Measurements from ENCODE around the gene CLIP4.
A peak's percentile ranks its signal among the peaks of the same experiment; 100 is the strongest.

CLIP4 gene

DNA sequence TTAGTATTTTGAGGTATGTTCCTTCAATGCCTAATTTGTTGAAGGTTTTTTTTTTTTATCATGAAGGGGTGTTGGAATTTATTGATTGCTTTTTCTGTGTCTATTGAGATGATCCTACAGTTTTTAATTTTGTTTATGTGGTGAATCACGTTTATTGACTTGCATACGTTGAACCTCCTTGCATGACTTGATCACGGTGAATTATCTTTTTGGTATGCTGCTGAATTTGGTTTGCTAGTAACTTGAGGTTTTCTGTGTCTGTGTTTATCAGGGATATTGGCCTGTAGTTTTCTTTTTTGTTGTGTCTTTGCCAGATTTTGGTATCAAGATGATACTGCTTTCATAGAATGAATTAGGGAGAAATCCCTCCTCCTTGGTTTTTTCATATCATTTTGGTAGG is 23.9 kb downstream of the CLIP4 start:
- no peak for DNase-seq

DNA sequence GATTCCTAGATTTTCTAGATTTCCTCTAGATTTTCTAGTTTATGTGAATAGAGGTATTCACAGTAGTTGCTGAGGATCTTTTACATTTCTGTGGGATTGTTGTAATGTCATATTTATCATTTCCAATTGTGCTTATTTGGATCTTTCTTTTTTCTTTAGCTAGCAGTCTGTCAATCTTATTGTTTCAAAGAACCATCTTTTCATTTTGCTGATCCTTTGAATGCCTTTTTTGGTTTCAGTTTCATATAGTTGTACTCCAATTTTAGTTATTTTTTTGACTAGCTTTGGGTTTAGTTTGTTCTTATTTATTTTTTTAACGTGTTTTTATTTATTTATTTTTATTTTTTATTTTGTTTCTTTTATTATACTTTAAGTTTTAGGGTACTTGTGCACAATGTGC is 24.5 kb downstream of the CLIP4 start:
- no peak for DNase-seq

DNA sequence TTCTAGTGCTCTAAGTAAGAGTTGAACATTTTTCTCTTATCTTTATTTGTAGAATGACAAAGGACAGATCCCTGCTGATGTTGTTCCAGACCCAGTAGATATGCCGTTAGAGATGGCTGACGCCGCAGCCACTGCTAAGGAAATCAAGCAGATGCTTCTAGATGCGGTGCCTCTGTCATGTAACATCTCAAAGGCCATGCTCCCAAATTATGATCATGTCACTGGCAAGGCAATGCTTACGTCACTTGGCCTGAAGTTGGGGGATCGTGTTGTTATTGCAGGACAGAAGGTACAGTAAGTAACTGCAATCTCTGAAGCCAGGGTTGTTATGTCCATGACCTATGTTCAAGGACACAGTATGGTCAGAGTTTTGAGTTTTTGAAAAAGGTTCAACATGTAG is 28.4 kb downstream of the CLIP4 start:
- no peak for DNase-seq

DNA sequence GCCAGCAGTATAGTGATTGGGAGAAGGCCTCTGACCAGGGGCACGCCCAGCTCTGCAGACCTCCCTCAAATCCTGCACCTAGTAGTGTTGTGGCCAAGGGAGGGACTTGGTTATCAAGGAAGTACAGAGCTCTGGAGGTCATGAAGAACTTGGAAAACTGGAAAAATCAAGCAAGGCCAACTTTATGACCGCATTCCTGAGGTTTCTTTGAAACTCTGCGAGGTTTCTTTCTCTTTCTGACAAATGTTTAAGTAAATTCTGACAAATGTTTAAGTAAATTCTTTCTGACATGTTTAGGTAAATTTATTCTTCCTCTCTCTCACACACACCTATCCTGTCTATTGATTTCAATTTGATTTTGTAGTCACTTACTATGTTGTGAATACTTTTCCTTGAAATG is 31.0 kb downstream of the CLIP4 start:
- DNase-seq: no peak

DNA sequence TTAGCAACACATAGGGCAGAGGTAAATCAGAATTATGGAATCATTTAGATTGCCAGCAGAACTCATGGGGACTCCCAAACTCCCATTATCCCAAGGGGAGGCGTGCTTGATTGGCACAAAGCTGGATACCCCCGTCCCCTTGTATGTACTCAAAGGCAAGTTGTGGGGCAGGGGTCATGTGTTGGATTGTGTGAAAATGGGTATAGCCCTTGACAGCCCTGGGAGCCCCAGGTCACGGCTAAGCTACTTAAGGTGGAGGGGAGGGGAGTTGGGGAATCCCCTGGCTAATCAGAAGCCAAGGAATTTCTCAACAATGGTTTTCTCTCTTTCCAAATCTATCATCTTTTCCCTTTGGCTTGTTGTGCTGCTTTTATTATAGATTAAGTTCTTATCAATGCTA is 32.7 kb downstream of the CLIP4 start:
- no peak for DNase-seq

DNA sequence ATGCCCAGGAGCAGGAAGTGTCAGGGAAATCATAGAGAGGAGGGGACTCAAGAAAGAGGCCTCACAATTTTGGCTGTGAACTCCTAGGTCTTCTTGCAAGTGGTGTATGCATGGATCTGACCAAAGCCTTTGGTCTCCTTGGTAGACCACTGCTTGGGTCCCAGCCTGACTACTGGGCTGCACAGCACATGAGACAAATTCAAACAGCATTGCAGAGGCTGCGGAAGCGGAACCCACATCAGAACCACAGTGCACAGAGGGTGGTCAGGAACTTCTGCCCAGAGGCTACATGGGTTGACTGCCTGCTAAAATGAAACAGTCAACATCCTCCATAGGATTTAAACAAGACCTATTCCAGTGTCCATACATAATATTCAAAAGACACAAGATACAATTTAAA is 39.4 kb downstream of the CLIP4 start:
- no peak for DNase-seq

DNA sequence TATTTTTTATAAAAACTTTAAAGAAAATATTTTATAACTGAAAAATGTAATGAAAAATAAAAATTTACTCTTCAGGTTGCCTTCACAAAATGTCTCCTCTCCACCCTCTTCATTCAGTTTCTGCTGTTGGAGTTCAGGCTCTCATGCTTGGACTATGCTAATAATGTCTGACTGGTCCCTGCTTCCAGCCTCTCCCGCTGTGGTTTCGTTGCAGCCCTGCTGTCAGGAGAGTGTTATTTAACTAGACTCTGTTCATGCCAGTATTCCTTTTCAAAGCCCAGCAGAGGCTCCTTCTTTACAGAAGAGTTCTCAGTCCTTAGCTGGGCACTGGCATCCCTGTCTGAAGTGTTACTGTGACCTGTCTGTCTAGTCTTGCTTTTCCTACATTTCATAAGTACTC is 40.4 kb downstream of the CLIP4 start:
- DNase-seq: no peak

DNA sequence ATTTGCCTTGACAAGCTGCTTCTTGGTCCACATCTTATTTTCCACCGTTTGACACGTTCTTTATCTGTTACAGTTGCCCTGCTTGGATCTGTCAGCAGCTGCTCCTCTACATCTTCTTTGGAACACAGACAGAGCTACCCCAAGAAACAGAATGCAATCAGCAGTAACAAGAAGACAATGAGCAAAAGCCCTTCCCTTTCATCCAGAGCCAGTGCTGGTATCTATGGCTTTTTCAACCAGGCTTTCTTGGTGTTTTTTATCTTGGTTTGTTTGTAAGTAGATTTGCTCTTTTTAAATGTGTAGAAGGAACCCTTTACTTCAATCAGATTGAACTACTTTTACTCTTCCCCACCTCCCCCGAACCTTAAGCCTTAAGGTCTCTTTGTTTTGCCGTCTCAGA is 41.9 kb downstream of the CLIP4 start:
- DNase-seq: no peak

DNA sequence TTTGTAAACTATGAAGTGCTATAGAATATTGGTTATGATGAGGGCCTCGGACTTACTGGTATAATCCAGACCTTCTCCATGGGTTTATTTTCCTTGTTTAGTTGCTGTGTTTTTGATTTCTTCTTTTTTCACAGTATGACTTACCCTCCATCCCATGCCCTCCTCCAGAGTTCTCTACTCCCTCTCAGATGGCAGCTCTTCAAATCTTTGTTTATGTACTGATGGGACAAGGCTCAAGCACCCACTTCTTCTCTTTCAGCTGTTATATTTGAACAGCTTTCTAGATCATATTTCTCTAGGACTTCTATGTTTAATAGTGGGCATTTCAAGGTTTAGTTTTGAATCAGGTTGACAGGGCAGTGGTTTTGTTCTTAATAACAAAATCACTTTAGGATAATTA is 43.9 kb downstream of the CLIP4 start:
- peak in 1 of 2 experiments; percentile 67 for DNase-seq

DNA sequence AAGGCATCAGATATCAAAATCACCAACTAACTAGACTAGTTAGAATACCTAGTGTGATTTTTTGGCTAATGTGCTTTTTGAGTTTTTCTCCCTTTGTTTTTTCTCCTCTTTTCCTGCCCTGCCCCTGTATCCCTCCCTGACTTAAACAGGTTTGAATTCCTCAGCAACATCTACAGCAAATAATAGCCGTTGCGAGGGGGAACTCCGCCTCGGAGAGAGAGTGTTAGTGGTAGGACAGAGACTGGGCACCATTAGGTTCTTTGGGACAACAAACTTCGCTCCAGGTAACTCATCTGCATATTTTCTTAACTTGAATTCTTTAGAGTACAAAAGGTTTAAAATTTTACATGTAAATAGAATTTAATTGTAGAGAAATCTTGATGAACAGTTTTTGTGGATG is 45.0 kb downstream of the CLIP4 start:
- no peak for DNase-seq

DNA sequence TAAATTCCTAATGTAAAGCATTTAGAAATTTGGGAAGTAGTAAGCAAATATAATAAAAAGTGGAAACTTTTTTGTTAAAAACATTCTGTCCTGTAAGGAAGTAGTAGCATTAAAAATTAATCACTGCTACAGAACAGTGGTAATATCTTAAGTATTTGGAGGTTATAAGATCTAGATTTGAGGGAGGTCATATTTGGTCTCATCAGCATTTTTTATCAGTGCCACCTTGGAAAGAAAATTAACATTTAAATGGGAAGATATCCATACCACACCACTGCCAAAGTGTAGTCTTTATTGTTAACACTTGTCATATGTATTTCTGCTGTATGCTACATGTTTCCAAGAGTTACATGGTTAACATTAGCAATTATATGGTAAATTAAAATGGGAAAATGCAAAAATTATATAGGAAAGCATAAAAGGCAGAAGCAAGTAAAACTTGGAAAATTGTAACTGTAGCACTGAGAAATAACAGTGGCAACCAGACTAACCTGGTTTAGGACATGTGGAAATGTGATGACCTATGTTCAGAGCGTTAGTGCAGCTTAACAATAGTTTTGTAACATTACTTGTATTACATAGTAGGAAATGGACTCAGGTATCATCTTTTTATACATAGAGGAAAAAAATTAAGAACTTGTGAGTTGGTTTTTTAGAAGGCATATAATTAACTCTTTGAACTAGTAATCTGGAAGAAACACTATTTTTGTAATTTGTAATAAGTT is 47.2 kb downstream of the CLIP4 start:
- no peak for DNase-seq

DNA sequence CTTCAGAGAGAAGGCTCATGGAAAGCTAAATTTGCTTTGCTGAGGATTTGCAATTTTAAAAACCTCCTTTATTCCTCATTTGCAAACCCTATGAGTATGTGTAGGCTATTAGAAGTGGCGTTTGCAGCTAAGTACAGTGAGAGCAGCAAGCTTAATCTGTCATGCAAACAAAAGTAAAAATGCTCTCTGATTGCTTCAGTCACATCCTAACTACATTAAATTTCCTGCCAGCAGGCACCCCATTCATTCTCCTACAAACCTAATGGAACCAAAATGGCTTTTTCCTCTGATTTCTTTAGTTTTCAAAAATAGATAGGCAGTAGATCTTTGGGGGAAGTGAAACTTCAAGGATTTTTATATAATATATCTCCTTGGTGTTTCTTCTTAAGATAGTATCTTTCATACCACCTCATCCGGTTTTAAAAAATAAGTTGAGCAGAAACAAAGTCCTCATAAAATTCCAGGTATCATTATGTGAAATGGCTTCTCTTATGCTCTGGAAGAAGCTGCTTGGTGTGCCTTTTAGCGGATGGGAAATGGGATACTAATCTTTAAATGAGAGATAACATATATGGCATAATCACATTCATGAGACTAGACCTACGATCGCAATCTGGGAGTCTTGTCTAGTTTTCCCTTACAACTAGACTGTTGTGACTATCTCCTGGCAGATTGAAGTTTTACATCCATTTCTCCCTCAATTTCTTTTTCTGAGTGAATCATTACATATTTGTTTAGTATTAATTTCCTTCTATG is 49.1 kb downstream of the CLIP4 start:
- DNase-seq: no peak

DNA sequence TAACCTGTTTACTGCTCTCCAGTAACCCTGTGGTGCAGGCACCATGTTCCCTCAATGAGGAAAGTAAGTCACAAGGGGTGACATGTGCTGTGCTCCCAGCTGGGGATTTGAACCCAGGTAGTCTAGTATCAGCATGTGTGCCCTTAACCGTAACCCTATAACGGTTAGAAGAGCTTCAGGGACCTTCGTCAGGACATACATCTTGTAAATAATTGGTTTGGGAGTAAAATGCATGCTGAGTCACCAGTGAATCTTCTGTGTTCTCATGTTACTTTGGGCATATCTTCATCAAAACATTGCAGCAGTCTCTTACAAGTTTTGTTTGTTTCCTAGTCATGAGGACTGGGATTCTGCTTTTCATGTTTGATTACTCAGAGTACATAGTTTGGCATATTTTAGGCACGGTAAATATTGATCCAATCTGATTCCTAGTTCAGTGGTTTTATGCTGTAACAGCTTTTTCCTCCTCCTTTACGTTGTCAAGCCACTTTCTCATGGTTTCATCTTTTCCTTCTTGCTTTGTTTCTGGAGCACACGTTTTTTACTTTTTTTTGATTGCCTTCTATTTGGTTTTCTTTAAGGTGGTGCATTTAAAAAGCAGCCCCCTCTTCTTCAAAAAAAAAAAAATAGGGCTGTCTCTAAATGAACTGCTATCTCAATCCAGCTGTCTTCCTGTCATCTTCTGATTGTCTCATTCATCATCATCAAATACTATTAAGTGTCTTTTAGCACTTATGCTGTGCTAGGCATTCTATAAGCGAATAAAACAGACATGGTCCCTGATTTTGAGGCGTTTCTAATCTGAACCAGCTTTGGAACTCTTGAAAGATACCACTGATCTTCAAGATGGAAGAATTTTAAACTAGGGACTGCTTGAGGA is 50.4 kb downstream of the CLIP4 start:
- no peak for DNase-seq

DNA sequence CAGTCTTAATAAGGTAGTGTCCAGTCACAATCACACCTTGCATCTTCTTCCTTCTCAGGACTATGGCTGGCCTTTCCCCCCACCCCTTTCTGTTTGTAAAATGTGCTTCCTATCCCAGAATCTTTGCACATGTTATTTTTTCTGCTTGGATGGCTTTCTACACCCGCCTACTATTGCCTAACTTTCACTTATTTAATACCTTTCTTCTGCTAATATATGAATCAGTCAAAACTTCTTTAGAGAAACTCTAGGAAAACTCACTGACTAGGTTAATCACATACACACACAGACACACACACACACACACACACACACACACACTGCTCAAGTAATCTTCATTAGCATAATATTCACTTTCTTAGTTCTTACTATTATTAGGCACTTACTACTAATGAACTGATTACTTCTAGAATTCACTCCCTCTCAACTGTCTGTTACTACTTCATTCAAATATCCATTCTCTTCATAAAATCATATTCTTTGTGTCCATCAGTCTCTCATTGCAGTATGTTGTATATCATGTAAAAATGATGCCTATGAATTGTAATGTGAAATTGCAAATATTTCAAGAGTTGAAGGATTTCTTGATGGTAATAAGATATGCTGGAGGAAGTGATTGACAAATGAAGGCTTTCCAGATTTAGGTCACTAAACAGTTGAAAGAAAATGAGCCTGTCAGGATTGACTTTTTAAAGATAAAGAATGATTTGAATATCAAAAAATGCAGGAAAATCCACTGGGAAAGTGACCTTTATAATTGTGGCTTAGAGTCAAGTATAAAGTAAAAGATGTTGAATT is 51.2 kb downstream of the CLIP4 start:
- no peak for DNase-seq

DNA sequence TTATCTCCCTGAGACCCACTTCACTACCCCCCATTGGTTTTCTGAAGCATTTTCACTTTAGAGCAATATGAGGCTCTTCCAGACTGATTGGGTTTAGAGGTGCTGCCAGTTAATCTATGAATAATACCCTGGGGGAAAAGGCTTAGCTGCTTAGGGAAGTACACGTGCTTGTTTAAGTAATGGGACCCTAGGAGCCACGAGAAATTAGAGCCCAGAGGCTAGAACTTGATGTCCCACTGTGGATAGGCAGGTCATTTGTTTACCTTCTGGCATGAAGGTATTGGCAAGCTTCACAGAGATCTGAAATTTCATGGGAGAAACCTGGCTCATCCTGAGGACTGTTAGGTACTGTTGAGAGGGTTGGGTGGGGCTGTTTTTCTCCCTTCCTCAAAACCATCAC is 59.7 kb downstream of the CLIP4 start:
- DNase-seq: no peak

DNA sequence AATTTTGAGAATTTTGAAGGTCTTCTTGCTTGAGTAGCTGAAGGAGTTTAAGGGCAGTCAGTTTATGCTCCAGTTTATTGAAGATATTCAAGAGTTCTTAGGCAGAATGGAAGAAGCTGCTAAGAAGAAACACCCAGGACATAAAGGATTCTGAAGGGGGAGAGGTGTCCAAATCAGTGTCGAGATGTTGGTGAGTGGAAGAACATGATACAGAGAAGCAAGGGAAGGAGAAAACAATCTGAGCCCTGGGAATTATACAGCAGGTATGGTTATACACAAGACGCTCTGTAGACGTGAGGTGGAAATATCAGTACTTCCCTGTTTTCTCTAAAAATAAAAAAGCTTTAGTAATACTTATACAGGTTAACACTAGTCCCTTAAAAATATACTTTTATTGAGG is 60.1 kb downstream of the CLIP4 start:
- no peak for DNase-seq

DNA sequence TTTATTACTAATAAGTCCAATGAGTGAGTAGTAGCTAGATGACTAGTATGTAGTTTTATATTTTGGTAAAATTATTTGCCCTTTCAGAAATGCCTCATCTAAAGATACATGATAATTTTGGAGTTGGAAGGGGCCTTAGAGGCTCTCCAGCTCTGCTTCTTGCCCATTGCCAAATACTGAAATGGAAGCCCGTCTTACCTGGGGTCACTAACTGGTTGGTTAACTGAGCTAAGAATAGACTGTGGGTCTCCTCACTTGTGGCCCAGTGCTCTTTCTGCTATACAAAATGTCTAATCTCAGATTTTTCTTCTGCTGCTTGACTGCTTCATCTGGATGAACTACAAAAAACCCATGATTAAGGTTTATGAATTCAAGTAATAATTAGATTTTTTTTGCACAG is 67.1 kb downstream of the CLIP4 start:
- no peak for DNase-seq

DNA sequence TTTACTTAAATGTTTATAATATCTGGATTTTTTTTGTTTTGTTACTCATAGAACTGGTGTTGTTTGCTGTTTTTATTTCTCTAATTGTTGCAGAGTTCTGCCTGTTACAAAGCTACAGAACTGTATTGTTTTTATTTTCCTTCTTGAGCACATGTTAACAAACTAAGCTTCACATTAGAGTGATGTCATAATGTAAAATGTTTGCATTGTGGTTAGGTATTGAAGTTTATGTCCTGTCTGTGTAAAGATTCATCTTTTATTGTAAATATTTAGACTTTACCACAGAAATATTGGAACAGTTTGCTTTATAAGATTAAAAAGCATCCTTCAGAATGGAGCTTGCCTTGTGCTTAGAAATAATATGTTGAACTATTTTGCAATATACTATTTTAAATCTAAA is 67.7 kb downstream of the CLIP4 start:
- DNase-seq: no peak

DNA sequence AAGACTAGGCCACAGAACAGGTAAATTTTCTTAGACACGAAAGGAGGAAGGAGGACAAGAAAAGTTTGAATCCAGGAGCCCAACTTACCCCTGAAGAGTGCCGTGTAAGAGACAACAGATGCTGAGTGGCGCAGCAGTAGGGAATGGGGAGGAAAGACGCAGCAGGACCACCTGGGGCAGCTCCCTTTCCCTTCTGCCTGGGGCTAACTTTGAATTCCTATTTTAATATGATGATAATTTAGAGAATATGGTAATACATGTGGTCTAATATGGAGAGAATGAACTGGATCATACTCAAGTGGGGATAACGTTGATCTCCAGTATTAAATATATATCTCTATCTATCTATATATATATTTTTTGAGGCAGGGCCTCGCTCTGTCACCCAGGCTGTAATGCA is 69.3 kb downstream of the CLIP4 start:
- no peak for DNase-seq

DNA sequence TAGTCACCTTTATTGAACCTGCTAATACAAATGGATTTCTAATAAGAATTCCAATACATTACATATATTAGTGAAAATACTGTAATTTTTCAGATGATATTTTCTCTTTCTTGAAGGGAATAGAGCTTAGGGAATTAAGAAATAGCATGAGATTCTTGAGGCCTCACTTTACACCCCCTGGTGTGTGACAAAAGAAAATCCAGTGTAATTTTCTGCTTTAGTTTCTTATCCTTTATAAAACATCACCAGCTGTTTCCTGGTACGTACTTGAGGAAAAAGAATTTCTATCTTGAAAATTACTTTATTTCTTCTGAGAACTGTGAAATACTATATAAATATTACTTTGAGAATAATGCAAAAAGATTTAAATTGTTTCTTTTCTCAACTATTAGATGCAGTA is 71.6 kb downstream of the CLIP4 start:
- DNase-seq: no peak

DNA sequence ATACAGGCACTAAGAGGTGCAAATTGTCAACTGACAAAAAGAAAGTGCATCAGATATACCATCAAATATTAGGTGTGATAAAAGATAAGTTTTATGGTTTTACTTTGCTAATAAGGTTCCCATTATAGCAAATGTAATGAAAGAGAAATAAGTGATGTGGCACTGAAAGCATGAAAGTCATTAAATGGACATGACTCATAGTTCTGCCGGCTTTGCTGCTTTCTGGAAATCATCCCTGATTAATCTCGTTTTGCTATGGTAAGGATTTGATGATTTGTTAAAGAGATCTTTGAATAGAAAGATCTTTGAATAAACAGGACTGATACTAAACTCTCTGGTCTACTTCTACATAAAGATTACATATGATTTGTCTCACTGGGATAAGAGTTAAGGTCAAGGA is 72.7 kb downstream of the CLIP4 start:
- no peak for DNase-seq

DNA sequence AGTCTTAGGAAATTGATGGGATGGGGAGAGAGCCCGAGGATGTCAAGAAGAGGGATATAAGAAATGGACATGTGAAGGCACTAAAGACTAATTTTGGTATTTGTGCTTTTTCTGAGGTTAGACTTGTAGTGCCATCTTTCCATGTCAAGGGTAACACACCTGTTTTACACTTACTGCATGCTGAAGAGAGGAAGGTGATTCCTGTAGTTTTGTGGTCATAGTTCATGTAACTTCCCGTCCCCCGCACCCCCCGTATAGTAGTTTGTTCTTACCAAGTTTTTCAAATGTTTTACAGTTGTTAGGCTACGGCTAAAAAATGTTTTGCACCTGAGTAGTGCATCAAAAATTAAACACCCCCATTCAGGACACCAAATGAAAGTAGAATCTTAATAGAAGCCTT is 73.8 kb downstream of the CLIP4 start:
- DNase-seq: no peak

DNA sequence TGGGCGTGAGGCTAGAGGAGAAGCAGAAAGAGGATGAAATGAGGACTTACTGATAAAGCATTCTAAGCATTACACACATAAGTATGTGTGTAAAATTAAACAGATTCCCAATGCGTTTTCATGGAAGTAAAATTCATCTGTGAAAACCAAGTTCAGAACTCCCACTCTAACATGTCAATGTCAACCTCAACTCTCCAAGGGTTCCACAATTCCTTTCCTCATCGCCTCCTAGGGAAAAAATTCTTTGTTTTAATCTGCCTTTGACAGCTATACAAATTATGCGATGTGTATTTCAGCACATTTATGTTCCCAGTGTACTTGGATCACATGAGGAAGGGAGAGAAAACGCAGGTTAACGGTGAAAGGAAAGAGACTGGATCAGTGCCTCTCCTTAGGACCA is 76.6 kb downstream of the CLIP4 start:
- no peak for DNase-seq
